Measurements from ENCODE around the gene ACTR2. TPM values are rescaled to one million over a fixed set of nuclear protein-coding genes. Genes with fewer than 3 reads are reported as not detected.

ACTR2 gene
- total RNA-seq, 1 experiment from 2014 or later, result 263 TPM

GRCh38 chr2:65186093-65186868 is 41.4 kb upstream of the ACTR2 start:
- H3K4me3 Mint-ChIP-seq (ENCODE audit: unreplicated experiment), result no peak overlapping the region
- intact Hi-C loops (cut with micrococcal nuclease), result loop anchor here (2.0 kb wide), 2 partner anchors 121 to 129 kb away; partner anchors contain the start of gene CEP68
- CTCF ChIA-PET, result interaction anchor here (0.5 to 5.2 kb wide), 31 partner anchors 8 to 634 kb away, joined by 3 to 47 read pairs (median 4); partner anchors contain the start of gene ACTR2
- H3K27ac Mint-ChIP-seq (ENCODE audit: low read depth, unreplicated experiment), result no peak overlapping the region
- no peak for DNase-seq (ENCODE audit: unreplicated experiment)
- H3K9me3 Mint-ChIP-seq (ENCODE audit: unreplicated experiment), result no peaks in the 10 kb centered on the region
- TF ChIP-seq CTCF (IDR thresholded peaks at IDR 0.05; ENCODE audit: unreplicated experiment), result no peak
- H3K27me3 Mint-ChIP-seq (ENCODE audit: insufficient read depth, unreplicated experiment), result no peaks in the 10 kb centered on the region
- POLR2A ChIA-PET, result interaction anchor here (0.6 to 1.9 kb wide), 12 partner anchors 9 to 231 kb away, joined by 3 to 7 read pairs (median 4); partner anchors contain the start of genes ACTR2 and RAB1A
- BruUV-seq (replicated peaks), result no TSS peak
- H3K36me3 Mint-ChIP-seq (ENCODE audit: insufficient read depth, unreplicated experiment), result no peaks in the 10 kb centered on the region
- peaks cover 5% of the 10 kb centered on the region for H3K4me1 Mint-ChIP-seq (ENCODE audit: insufficient read depth, unreplicated experiment)

GRCh38 chr2:65186872-65187851 is 40.5 kb upstream of the ACTR2 start:
- H3K4me1 Mint-ChIP-seq (ENCODE audit: insufficient read depth, unreplicated experiment), result peaks cover 5% of the 10 kb centered on the region
- no peaks in the 10 kb centered on the region for H3K36me3 Mint-ChIP-seq (ENCODE audit: insufficient read depth, unreplicated experiment)
- H3K27me3 Mint-ChIP-seq (ENCODE audit: insufficient read depth, unreplicated experiment), result no peaks in the 10 kb centered on the region
- no peak overlapping the region for H3K4me3 Mint-ChIP-seq (ENCODE audit: unreplicated experiment)
- CTCF ChIA-PET, result interaction anchor here (0.5 to 5.2 kb wide), 37 partner anchors 9 to 383 kb away, joined by 3 to 47 read pairs (median 4); partner anchors contain the start of gene ACTR2
- no peak overlapping the region for H3K27ac Mint-ChIP-seq (ENCODE audit: low read depth, unreplicated experiment)
- no TSS peak for BruUV-seq (replicated peaks)
- DNase-seq (ENCODE audit: unreplicated experiment), result peak; percentile 83
- intact Hi-C loops (cut with micrococcal nuclease), result loop anchor here (1.0 to 2.0 kb wide), 4 partner anchors 115 to 270 kb away; partner anchors contain the start of gene CEP68
- no peaks in the 10 kb centered on the region for H3K9me3 Mint-ChIP-seq (ENCODE audit: unreplicated experiment)
- peak; percentile 67 for TF ChIP-seq CTCF (IDR thresholded peaks at IDR 0.05; ENCODE audit: unreplicated experiment)
- POLR2A ChIA-PET, result interaction anchor here (0.6 to 1.9 kb wide), 12 partner anchors 10 to 232 kb away, joined by 3 to 7 read pairs (median 4); partner anchors contain the start of genes ACTR2 and RAB1A

GRCh38 chr2:65193446-65193845 is 34.2 kb upstream of the ACTR2 start:
- Mint-ChIP-seq H3K27me3 (ENCODE audit: insufficient read depth, unreplicated experiment) (no peaks in the 10 kb centered on the region), H3K4me3 (ENCODE audit: unreplicated experiment) (no peak overlapping the region), H3K9me3 (ENCODE audit: unreplicated experiment) (no peaks in the 10 kb centered on the region), H3K36me3 (ENCODE audit: insufficient read depth, unreplicated experiment) (no peaks in the 10 kb centered on the region), H3K4me1 (ENCODE audit: insufficient read depth, unreplicated experiment) (no peaks in the 10 kb centered on the region), H3K27ac (ENCODE audit: low read depth, unreplicated experiment) (no peak overlapping the region)
- POLR2A ChIA-PET, result interaction anchor here (0.7 kb wide), 1 partner anchor 37 kb away, joined by 3 read pairs; no protein-coding TSS in a partner anchor
- CTCF ChIA-PET, result interaction anchor here (0.6 kb wide), 2 partner anchors 71 to 1924 kb away, joined by 3 to 4 read pairs; no protein-coding TSS in a partner anchor
- intact Hi-C loops (cut with micrococcal nuclease), result no loop called here
- no peak for TF ChIP-seq CTCF (IDR thresholded peaks at IDR 0.05; ENCODE audit: unreplicated experiment)
- no peak for DNase-seq (ENCODE audit: unreplicated experiment)
- BruUV-seq (replicated peaks), result no TSS peak
